ENCODE measurements around the gene MOK. TPM values are rescaled to one million over a fixed set of nuclear protein-coding genes. Genes with fewer than 3 reads are reported as not detected.
"Not testable (repeated sequence)": the region's sequence is repeated elsewhere in the genome, so short reads cannot be mapped to it uniquely, and the experiment has no call there.

The MOK gene
- total RNA-seq, 1 donor: 2.2 TPM

DNA sequence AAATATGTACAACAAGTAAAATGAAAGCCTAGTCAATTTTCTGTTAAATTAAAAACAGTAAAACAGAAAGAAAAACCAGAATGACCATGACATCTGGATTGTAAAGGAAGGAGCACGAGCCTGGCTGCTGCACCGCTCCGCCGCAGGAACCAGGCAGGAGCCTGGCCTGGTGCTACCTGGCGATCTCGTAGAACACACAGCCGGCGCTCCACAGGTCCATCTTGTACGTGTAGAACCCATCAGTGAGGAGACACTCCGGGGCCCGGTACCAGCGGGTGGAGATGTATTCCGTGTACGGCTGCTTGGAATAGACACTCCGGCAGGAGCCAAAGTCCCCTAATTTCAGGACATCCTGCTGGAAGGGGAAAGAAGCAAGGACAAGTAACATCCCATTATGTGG is 54.3 kb downstream of the MOK start:
- Histone ChIP-seq H3K27me3 (ENCODE audit: insufficient read depth, low read length) (no peaks in the 10 kb centered on the region), H3K9me3 (ENCODE audit: low read depth, low read length) (no peaks in the 10 kb centered on the region), H3K4me3 (ENCODE audit: low read length) (no peak overlapping the region), H3K4me1 (ENCODE audit: insufficient read depth, low read length) (no peaks in the 10 kb centered on the region)

DNA sequence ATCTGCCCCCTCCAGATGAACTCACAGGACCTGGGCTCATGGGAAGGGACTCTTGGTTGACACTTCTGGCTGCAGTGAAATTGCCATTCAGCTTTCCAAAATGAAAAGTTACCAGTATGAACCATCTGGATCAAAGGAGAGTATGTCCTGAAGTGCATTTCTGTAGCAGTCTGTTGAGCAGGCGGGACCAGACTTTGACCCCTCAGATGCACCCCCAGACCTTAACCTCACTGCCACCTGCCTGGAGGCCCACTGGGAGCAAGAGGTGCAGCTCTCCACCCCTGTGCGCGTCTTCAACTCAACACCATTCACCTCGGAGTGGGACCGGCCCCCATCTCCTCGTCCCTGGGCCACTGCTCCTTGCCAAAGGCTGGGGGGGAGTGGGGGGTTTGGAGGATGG is 55.0 kb downstream of the MOK start:
- H3K4me1 ChIP-seq (ENCODE audit: insufficient read depth, low read length): no peaks in the 10 kb centered on the region
- H3K9me3 ChIP-seq (ENCODE audit: low read depth, low read length): no peaks in the 10 kb centered on the region
- no peaks in the 10 kb centered on the region for H3K27me3 ChIP-seq (ENCODE audit: insufficient read depth, low read length)
- no peak overlapping the region for H3K4me3 ChIP-seq (ENCODE audit: low read length)

- Histone ChIP-seq H3K9me3 (ENCODE audit: low read depth, low read length) (no peaks in the 10 kb centered on the region), H3K4me3 (ENCODE audit: low read length) (no peak overlapping the region), H3K27me3 (ENCODE audit: insufficient read depth, low read length) (no peaks in the 10 kb centered on the region), H3K4me1 (ENCODE audit: insufficient read depth, low read length) (no peaks in the 10 kb centered on the region)
Measured at GRCh38 chr14:102249041-102249440, 55.9 kb downstream of the MOK start.

DNA sequence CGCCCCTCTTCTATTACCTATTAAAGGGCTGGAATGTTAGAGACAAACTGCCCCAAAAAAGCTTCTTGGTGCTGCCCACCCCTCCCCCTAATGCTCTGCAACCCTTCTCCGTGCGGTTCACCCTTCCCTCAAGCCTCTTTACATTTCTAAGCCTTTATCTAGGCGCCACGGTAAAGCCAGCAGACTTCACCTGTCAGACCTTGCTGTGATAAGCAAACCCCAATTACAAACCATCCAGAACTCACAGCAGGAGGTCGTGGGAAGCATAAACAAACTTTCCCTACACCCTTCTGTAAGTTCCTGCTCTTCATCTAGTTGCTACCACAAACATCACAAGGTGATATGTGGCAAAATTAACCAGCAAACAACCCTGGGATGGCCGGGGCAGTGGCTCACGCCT is 56.8 kb downstream of the MOK start:
- Histone ChIP-seq H3K27me3 (ENCODE audit: insufficient read depth, low read length) (no peaks in the 10 kb centered on the region), H3K9me3 (ENCODE audit: low read depth, low read length) (no peaks in the 10 kb centered on the region), H3K4me3 (ENCODE audit: low read length) (no peak overlapping the region)

GRCh38 chr14:102246071-102246470 is 58.9 kb downstream of the MOK start:
- H3K9me3 ChIP-seq (ENCODE audit: low read depth, low read length): no peaks in the 10 kb centered on the region
- H3K27me3 ChIP-seq (ENCODE audit: insufficient read depth, low read length): no peaks in the 10 kb centered on the region
- no peak overlapping the region for H3K4me3 ChIP-seq (ENCODE audit: low read length)
- no peaks in the 10 kb centered on the region for H3K4me1 ChIP-seq (ENCODE audit: insufficient read depth, low read length)

More for the DNA sequence above, 56.8 kb downstream of the MOK start:
- no peaks in the 10 kb centered on the region for H3K4me1 ChIP-seq (ENCODE audit: insufficient read depth, low read length)

DNA sequence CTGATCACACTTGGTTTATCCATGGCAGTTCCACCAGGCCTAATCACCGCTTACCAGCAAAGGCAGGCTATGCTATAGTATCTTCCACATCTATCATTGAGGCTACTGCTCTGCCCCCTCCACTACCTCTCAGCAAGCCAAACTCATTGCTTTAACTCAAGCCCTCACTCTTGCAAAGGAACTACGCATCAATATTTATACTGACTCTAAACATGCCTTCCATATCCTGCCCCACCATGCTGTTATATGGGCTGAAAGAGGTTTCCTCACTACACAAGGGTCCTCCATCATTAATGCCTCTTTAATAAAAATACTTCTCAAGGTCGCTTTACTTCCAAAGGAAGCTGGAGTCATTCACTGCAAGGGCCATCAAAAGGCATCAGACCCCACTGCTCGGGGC is 61.2 kb downstream of the MOK start:
- not testable (repeated sequence) for H3K4me3 ChIP-seq (ENCODE audit: low read length); H3K27me3 ChIP-seq (ENCODE audit: insufficient read depth, low read length); H3K4me1 ChIP-seq (ENCODE audit: insufficient read depth, low read length); H3K9me3 ChIP-seq (ENCODE audit: low read depth, low read length)

- Histone ChIP-seq H3K4me1 (ENCODE audit: insufficient read depth, low read length) (no peaks in the 10 kb centered on the region), H3K4me3 (ENCODE audit: low read length) (no peak overlapping the region), H3K27me3 (ENCODE audit: insufficient read depth, low read length) (no peaks in the 10 kb centered on the region), H3K9me3 (ENCODE audit: low read depth, low read length) (no peaks in the 10 kb centered on the region)
Measured at GRCh38 chr14:102241147-102241546, 63.8 kb downstream of the MOK start.

DNA sequence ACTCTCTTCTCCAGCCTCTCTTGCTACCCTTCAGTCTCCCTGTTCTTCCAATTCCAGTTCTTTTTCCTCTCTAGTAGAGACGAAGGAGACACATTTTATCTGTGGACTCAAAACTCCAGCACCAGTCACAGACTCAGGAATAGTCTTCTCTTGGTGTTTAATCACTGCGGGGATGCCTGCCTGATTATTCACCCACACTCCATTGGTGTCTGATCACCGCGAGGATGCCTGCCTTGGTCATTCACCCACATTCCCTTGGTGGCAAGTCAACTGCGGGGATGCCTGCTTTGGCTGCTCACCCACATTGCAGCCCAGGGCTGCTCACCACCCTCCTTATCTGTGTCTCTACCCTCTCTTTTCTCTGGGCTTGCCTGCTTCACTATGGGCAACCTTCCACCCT is 64.5 kb downstream of the MOK start:
- not testable (repeated sequence) for H3K9me3 ChIP-seq (ENCODE audit: low read depth, low read length); H3K4me1 ChIP-seq (ENCODE audit: insufficient read depth, low read length); H3K4me3 ChIP-seq (ENCODE audit: low read length); H3K27me3 ChIP-seq (ENCODE audit: insufficient read depth, low read length)

DNA sequence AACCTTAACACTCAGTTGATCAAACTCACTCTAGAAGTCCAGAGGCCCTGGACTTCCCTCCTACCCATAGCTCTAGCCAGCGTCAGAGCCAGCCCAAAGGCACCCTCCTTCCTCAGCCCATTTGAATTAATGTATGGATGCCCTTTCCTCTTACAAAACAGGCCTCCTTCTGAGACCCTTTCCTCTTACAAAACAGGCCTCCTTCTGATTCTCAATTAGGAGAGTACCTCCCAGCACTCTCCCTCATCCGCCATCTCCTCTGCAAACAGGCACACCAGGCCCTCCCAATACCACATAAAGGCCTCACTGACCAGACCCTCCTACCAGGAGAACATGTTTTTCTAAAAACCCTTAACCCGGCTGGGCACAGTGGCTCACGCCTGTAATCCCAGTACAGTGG is 65.7 kb downstream of the MOK start:
- no peaks in the 10 kb centered on the region for H3K9me3 ChIP-seq (ENCODE audit: low read depth, low read length)
- no peaks in the 10 kb centered on the region for H3K4me1 ChIP-seq (ENCODE audit: insufficient read depth, low read length)
- H3K27me3 ChIP-seq (ENCODE audit: insufficient read depth, low read length): no peaks in the 10 kb centered on the region
- H3K4me3 ChIP-seq (ENCODE audit: low read length): no peak overlapping the region

DNA sequence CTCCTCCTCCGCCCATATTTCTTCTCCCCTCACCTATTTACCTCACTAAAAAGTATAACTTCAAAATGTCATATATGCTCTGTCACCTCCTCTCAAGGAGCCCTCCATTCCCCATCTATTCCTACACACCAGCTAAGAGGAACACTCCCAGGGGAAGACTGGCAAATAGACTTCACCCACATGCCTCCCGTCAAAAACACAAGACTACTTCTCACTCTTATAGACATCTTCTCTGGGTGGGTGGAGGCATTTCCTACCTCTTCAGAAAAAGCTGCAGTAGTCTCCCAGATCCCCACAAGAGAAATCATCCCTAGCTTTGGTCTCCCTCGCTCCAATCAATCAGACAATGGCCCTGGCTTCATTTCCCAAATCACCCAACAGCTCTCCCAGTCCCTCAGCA is 66.2 kb downstream of the MOK start:
- Histone ChIP-seq H3K27me3 (ENCODE audit: insufficient read depth, low read length) (no peaks in the 10 kb centered on the region), H3K4me3 (ENCODE audit: low read length) (no peak overlapping the region), H3K4me1 (ENCODE audit: insufficient read depth, low read length) (no peaks in the 10 kb centered on the region), H3K9me3 (ENCODE audit: low read depth, low read length) (no peaks in the 10 kb centered on the region)

DNA sequence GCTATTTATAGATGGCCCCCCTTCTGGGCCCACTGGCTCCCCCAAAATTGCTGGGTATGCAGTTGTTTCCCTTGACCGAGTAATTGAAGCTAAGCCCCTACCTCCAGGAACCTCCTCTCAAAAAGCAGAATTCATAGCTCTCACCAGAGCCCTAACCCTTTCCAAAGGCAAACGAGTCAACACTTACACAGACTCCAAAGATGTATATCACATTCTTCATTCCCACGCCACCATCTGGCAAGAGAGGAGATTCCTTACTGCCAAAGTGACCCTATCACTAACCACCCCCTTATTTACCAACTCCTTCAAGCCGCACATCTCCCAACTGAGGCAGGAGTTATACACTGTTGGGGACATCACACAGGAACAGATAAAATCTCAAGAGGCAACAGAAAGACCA is 66.8 kb downstream of the MOK start:
- H3K9me3 ChIP-seq (ENCODE audit: low read depth, low read length): no peaks in the 10 kb centered on the region
- no peaks in the 10 kb centered on the region for H3K27me3 ChIP-seq (ENCODE audit: insufficient read depth, low read length)
- no peaks in the 10 kb centered on the region for H3K4me1 ChIP-seq (ENCODE audit: insufficient read depth, low read length)
- H3K4me3 ChIP-seq (ENCODE audit: low read length): no peak overlapping the region

GRCh38 chr14:102236026-102236425 is 68.9 kb downstream of the MOK start:
- Histone ChIP-seq H3K27me3 (ENCODE audit: insufficient read depth, low read length) (no peaks in the 10 kb centered on the region), H3K4me3 (ENCODE audit: low read length) (no peak overlapping the region), H3K9me3 (ENCODE audit: low read depth, low read length) (no peaks in the 10 kb centered on the region), H3K4me1 (ENCODE audit: insufficient read depth, low read length) (no peaks in the 10 kb centered on the region)

DNA sequence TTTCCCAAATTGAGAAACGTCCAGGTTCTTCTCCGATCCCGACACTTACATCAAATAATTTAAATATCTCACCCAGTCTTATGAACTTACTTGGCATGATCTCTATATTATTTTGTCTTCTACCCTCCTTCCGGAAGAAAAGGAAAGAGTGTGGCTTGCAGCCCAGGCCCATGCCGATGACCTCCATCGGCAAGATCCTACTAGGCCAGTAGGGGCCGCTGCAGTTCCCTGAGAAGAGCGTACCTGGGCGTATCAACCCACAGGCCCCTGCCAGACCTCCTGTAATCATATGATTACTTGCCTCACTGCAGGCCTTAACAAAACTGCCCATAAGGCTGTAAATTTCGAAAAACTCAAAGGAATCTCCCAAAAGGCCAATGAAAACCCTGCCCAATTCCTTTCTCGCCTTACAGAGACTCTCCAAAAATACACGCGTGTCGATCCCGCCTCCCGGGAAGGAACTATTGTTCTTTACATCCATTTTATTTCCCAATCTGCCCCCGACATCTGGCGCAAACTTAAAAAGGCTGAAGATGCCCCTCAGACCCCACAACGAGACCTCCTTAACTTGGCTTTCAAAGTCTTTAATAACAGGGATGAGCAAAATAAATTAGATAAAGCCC is 69.6 kb downstream of the MOK start:
- no peak overlapping the region for H3K4me3 ChIP-seq (ENCODE audit: low read length)
- no peaks in the 10 kb centered on the region for H3K27me3 ChIP-seq (ENCODE audit: insufficient read depth, low read length)
- no peaks in the 10 kb centered on the region for H3K9me3 ChIP-seq (ENCODE audit: low read depth, low read length)
- H3K4me1 ChIP-seq (ENCODE audit: insufficient read depth, low read length): no peaks in the 10 kb centered on the region

DNA sequence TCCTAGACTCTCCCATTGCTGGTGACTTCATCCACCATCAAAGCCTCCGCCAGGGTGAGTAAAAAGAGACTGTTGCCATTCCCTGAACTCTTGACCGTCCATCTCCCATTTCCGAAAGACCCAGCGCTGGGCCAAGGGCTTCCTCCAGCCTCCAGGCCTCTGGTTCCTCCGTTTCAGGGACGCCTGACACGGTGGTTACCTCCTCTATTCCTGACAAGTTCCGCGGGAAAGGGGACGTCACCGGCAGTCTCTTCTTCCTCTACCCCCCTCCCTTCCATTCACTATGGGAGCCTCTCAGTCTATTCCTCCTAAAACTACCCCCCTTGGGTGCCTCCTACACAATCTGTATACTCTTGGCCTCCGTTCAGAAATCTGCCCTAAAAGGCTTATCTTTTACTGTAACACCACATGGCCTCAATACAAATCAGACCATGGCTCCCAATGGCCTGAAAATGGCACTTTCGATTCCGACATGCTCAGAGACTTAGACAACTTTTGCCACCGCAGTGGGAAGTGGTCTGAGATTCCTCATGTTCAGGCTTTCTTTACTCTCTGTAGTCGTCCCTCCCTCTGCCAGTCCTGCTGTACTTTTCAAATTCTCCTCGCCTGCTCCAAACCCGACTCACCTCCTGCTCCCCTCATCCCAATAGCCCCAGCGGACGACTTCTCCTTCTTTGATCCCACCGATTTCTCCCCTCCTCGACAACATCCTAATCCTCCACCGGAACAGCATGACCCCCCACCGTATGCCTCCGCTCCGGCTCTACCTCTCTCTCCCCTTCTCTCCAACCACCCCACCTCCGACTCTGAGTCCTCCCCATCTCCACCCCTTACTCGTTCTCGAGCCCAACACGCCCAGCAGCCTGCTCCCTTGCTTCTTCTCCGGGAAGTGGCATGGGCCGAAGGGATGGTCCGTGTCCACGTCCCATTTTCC is 70.4 kb downstream of the MOK start:
- Histone ChIP-seq H3K4me1 (ENCODE audit: insufficient read depth, low read length) (no peaks in the 10 kb centered on the region), H3K4me3 (ENCODE audit: low read length) (no peak overlapping the region), H3K27me3 (ENCODE audit: insufficient read depth, low read length) (no peaks in the 10 kb centered on the region), H3K9me3 (ENCODE audit: low read depth, low read length) (no peaks in the 10 kb centered on the region)

DNA sequence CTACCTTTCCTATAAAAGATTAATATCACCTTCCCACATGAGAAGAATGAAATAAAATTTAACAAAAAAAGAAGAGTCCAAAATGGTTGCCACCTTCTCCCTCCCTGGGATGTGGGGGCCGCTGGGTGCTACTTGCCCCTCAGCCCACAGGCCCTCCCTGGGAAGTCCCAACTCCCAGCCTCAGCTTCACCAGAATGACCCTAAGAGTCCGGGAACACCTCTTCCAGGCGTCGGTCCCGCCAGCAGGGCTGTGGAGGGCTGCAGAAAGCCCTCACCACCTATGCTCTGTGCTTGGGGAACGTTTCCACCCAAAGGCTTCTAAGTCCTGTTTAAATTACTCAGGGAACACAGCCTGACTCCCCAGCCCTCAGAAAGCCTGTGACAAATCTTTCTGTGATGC is 71.9 kb downstream of the MOK start:
- no peaks in the 10 kb centered on the region for H3K4me1 ChIP-seq (ENCODE audit: insufficient read depth, low read length)
- H3K4me3 ChIP-seq (ENCODE audit: low read length): no peak overlapping the region
- no peaks in the 10 kb centered on the region for H3K9me3 ChIP-seq (ENCODE audit: low read depth, low read length)
- H3K27me3 ChIP-seq (ENCODE audit: insufficient read depth, low read length): no peaks in the 10 kb centered on the region

DNA sequence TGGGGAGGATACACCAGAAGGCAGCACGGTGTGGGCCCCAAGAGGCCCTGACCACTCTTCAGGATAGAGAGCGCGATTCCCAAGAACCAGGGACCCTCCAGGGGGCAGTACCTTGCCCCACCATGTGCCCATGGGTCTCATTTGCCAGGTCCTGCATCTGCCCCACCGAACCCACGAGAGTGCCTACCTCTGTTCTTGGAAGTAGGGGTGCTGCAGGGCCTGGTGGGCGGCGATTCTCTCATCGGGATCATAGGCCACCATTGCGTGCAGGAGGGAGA is 72.7 kb downstream of the MOK start:
- H3K4me1 ChIP-seq (ENCODE audit: insufficient read depth, low read length): no peaks in the 10 kb centered on the region
- H3K4me3 ChIP-seq (ENCODE audit: low read length): no peak overlapping the region
- no peaks in the 10 kb centered on the region for H3K27me3 ChIP-seq (ENCODE audit: insufficient read depth, low read length)
- no peaks in the 10 kb centered on the region for H3K9me3 ChIP-seq (ENCODE audit: low read depth, low read length)
